ENCODE measurements around the gene PSMD13.

GRCh38 chr11:249062-249461, 12.3 kb downstream of the PSMD13 start:
- TF ChIP-seq CTCF (IDR thresholded peaks at IDR 0.05; ENCODE audit: insufficient read depth, low read depth, low read length) (no peak), EZH2 (IDR thresholded peaks at IDR 0.05; ENCODE audit: insufficient read depth, low read length) (no peak)
